DND-41 (cell line): ENCODE data around the gene HCN2.

Experiments
- ATAC-seq: fragments of 200-7000 bp; cut with Tn5 transposase; 3 replicates; pipeline ENCODE4 v1.9.1; 2021; ENCODE audit warnings: low read depth; ENCODE audit not compliant: insufficient read depth
- DNase-seq: peaks from one replicate; pipeline ENCODE4 v3.0.0-alpha.2; 2020
- H2AFZ ChIP-seq: 2 replicates; pipeline ENCODE4 v1.6.0; 2012; ENCODE audit warnings: low read depth, low read length
- H3K27ac ChIP-seq: 2 replicates; pipeline ENCODE4 v1.5.1; 2012; ENCODE audit warnings: low read length, inconsistent platforms
- H3K27me3 ChIP-seq: fragments of 200-600 bp; sonication (generic); 2 replicates; pipeline ENCODE4 v1.6.0; 2012; ENCODE audit warnings: low read length, mild to moderate bottlenecking, inconsistent platforms; ENCODE audit not compliant: insufficient read depth, poor library complexity
- H3K36me3 ChIP-seq: 2 replicates; pipeline ENCODE4 v1.5.1; 2012; ENCODE audit warnings: low read length, inconsistent platforms; ENCODE audit not compliant: insufficient read depth
- H3K4me1 ChIP-seq: 2 replicates; pipeline ENCODE4 v1.5.1; 2012; ENCODE audit warnings: mild to moderate bottlenecking, low read length; ENCODE audit not compliant: insufficient read depth
- H3K4me2 ChIP-seq: 2 replicates; pipeline ENCODE4 v1.6.0; 2012; ENCODE audit warnings: mild to moderate bottlenecking, moderate library complexity, low read length, inconsistent platforms; ENCODE audit not compliant: insufficient read depth
- H3K4me3 ChIP-seq, 2 experiments: fragments of 200-600 bp in 1 of 2; shearing (Covaris generic) in 1 of 2; 2 replicates each; pipeline ENCODE4 v1.5.1; 2012 to 2016; ENCODE audit warnings: inconsistent platforms in 2 of 2, low read length in 2 of 2, mild to moderate bottlenecking in 2 of 2, low read depth in 1 of 2, moderate library complexity in 1 of 2
- H3K79me2 ChIP-seq: 2 replicates; pipeline ENCODE4 v1.6.0; 2012; ENCODE audit warnings: low read length, inconsistent platforms; ENCODE audit not compliant: insufficient read depth
- H3K9ac ChIP-seq: 2 replicates; pipeline ENCODE4 v1.6.0; 2012; ENCODE audit warnings: low read depth, mild to moderate bottlenecking, inconsistent platforms, low read length, moderate library complexity
- H3K9me3 ChIP-seq: 2 replicates; pipeline ENCODE4 v1.5.1; 2012; ENCODE audit warnings: low read length, moderate library complexity, mild to moderate bottlenecking, inconsistent platforms; ENCODE audit not compliant: insufficient read depth, severe bottlenecking
- H4K20me1 ChIP-seq: 2 replicates; pipeline ENCODE4 v1.6.0; 2012; ENCODE audit warnings: low read length; ENCODE audit not compliant: insufficient read depth
- EZH2 ChIP-seq: IDR thresholded peaks from 3 replicates; pipeline ENCODE4 v1.6.1; 2012; ENCODE audit warnings: borderline replicate concordance, low read depth, mild to moderate bottlenecking, moderate library complexity, low read length, inconsistent platforms; ENCODE audit not compliant: severe bottlenecking
- TF ChIP-seq, protein P1 (sequence below): IDR thresholded peaks from 2 replicates; pipeline ENCODE4 v1.5.1; 2012; ENCODE audit warnings: borderline replicate concordance, low read length, moderate library complexity, mild to moderate bottlenecking; ENCODE audit not compliant: poor library complexity, severe bottlenecking; ENCODE audit errors: extremely low read depth

Gene HCN2

DNA sequence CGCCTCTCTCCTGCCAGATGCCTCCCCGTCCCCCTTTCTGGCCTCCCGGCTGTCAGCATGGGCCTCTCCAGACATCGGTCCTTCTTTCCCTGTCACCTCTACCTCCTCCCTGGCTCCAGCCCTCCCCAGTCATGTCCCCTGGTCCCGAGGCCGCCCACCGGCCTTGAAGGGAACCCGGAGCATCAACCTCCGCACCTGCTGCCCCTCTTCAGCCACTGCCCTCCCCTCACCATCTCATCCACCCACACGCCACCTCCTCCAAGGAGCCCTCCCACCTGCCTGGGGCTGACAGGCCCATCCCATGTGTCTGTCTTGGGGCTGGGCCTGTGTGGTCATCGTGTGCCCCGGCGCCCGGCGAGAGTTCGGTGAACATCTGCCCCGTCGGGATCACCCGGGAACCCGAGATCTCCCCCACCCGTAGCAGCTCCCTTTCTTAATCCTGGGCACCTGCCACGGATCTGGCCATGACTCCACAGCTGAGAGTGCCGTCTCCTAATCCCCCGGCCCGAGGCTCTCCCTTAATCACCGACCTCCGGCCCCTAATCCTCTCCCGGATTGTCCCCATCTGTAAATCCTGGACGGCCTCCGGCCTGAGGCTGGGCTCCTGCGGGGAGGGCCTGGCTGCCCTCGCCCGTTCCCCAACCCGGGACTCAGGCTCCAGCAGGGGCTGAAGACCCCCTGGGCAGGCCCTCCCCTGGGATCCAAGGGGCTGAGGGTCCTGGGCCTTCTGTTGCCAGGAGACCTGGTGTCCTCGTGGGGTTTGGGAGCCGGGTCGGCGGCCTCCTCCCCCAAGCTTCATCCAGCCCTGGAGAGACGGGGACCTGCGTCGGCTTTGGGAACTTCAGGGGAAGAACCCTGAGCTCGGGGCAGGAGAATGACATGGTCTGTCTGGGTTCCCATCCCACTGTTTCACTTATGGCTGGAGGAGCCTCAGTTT lies 5.9 kb downstream of the HCN2 start:
- H3K9ac ChIP-seq = no peak overlapping the region
- H3K27me3 ChIP-seq = no peaks in the 10 kb centered on the region
- DNase-seq (no peak), ATAC-seq (no peak)
- H4K20me1 ChIP-seq = peaks cover 10% of the 10 kb centered on the region; the same call in 1 of the 2 replicates
- H3K9me3 ChIP-seq = no peaks in the 10 kb centered on the region
- H3K79me2 ChIP-seq = no peaks in the 10 kb centered on the region
- no peak overlapping the region for H3K4me2 ChIP-seq
- no peak overlapping the region for H3K4me3 ChIP-seq
- no peak overlapping the region for H2AFZ ChIP-seq
- H3K27ac ChIP-seq = no peak overlapping the region
- TF ChIP-seq EZH2 = no peak
- TF ChIP-seq, protein P1, sequence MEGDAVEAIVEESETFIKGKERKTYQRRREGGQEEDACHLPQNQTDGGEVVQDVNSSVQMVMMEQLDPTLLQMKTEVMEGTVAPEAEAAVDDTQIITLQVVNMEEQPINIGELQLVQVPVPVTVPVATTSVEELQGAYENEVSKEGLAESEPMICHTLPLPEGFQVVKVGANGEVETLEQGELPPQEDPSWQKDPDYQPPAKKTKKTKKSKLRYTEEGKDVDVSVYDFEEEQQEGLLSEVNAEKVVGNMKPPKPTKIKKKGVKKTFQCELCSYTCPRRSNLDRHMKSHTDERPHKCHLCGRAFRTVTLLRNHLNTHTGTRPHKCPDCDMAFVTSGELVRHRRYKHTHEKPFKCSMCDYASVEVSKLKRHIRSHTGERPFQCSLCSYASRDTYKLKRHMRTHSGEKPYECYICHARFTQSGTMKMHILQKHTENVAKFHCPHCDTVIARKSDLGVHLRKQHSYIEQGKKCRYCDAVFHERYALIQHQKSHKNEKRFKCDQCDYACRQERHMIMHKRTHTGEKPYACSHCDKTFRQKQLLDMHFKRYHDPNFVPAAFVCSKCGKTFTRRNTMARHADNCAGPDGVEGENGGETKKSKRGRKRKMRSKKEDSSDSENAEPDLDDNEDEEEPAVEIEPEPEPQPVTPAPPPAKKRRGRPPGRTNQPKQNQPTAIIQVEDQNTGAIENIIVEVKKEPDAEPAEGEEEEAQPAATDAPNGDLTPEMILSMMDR = no peak
- no peaks in the 10 kb centered on the region for H3K4me1 ChIP-seq
- H3K36me3 ChIP-seq = no peaks in the 10 kb centered on the region

DNA sequence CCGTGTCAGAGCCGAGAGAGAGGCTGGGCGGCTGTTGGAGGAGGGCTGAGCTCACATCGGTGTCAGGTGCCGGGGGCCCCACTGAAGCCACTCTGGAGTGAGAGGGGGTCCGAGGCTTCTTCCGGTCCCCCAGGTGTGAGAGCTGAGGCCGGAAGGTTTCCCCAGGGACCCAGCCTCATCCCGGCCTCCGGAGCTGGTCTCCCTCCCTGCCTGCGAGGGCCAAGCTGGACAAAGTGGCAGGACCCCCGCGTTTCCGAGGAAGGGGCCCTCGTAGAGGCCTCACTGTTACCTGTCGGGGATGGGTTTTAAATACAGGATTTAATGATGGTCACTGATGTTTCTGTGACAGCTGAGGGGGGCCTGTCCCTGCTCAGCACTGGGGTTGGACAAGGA lies 6.6 kb downstream of the HCN2 start:
- peaks cover 10% of the 10 kb centered on the region; the same call in 1 of the 2 replicates for H4K20me1 ChIP-seq
- TF ChIP-seq, protein P1 = no peak
- TF ChIP-seq EZH2 = no peak
- no peaks in the 10 kb centered on the region for H3K79me2 ChIP-seq
- no peaks in the 10 kb centered on the region for H3K27me3 ChIP-seq
- DNase-seq (no peak), ATAC-seq (no peak)
- no peaks in the 10 kb centered on the region for H3K9me3 ChIP-seq
- no peaks in the 10 kb centered on the region for H3K36me3 ChIP-seq
- H3K4me3 ChIP-seq = no peak overlapping the region
- H3K4me2 ChIP-seq = no peak overlapping the region
- no peak overlapping the region for H2AFZ ChIP-seq
- H3K27ac ChIP-seq = no peak overlapping the region
- H3K4me1 ChIP-seq = no peaks in the 10 kb centered on the region
- no peak overlapping the region for H3K9ac ChIP-seq

DNA sequence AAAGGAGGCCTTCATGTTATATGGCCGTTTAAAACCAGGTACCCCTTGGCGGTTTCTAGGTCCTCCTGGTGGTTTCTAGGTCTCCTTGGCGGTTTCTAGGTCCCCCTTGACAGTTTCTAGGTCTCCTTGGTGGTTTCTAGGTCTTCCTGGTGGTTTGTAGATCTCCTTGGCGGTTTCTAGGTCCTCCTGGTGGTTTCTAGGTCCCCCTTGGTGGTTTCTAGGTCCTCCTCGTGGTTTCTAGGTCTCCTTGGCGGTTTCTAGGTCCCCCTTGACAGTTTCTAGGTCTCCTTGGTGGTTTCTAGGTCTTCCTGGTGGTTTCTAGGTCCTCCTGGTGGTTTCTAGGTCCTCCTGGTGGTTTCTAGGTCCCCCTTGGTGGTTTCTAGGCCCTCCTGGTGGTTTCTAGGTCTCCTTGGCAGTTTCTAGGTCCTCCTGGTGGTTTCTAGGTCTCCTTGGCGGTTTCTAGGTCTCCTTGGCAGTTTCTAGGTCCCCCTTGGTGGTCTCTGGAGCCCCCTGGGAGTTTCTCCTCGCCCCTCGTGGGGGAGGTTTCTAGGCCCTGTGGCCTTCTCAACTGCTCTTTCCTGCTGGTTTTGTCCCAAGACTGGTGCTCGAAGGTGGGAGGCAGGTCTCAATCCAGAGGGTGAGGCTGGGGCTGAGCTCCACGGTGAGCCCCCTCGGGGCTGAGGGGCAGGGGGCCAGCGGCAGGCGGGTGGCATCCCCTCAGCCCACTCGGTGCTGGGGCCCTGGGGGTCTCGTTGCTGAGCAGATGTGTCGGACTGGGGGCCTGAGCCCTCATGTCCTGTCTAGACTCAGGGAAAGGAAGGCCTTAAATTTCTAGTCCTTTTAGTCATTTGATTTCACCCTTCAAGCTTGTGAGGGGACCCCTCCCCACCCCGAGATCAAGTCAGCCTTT lies 8.0 kb downstream of the HCN2 start:
- no peaks in the 10 kb centered on the region for H3K27me3 ChIP-seq
- H3K36me3 ChIP-seq = no peaks in the 10 kb centered on the region
- H3K9me3 ChIP-seq = no peaks in the 10 kb centered on the region
- TF ChIP-seq, protein P1 = no peak
- no peak for TF ChIP-seq EZH2
- no peak overlapping the region for H2AFZ ChIP-seq
- H3K4me2 ChIP-seq = no peak overlapping the region
- ATAC-seq (no peak), DNase-seq (peak; percentile 40)
- H3K79me2 ChIP-seq = no peaks in the 10 kb centered on the region
- H3K4me1 ChIP-seq = no peaks in the 10 kb centered on the region
- H4K20me1 ChIP-seq = 0 out of 2 replicates have a peak, but pooled peaks cover 8% of the 10 kb centered on the region
- no peak overlapping the region for H3K4me3 ChIP-seq
- H3K27ac ChIP-seq = no peak overlapping the region
- H3K9ac ChIP-seq = no peak overlapping the region
